ENCODE measurements around the gene ARHGEF10L.

Gene ARHGEF10L

GRCh38 chr1:17662296-17662695 is 122.8 kb downstream of the ARHGEF10L start:
- DNase-seq (ENCODE audit: low spot score), result no peak
- TF ChIP-seq, protein P1, sequence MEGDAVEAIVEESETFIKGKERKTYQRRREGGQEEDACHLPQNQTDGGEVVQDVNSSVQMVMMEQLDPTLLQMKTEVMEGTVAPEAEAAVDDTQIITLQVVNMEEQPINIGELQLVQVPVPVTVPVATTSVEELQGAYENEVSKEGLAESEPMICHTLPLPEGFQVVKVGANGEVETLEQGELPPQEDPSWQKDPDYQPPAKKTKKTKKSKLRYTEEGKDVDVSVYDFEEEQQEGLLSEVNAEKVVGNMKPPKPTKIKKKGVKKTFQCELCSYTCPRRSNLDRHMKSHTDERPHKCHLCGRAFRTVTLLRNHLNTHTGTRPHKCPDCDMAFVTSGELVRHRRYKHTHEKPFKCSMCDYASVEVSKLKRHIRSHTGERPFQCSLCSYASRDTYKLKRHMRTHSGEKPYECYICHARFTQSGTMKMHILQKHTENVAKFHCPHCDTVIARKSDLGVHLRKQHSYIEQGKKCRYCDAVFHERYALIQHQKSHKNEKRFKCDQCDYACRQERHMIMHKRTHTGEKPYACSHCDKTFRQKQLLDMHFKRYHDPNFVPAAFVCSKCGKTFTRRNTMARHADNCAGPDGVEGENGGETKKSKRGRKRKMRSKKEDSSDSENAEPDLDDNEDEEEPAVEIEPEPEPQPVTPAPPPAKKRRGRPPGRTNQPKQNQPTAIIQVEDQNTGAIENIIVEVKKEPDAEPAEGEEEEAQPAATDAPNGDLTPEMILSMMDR (IDR thresholded peaks at IDR 0.05; ENCODE audit: extremely low read depth, missing control alignments), result no peak

- TF ChIP-seq, protein P1 (IDR thresholded peaks at IDR 0.05; ENCODE audit: extremely low read depth, missing control alignments), result no peak
- DNase-seq (ENCODE audit: low spot score), result no peak
Observed at GRCh38 chr1:17662786-17663185, 123.3 kb downstream of the ARHGEF10L start.

- TF ChIP-seq, protein P1 (IDR thresholded peaks at IDR 0.05; ENCODE audit: extremely low read depth, missing control alignments), result no peak
- no peak for DNase-seq (ENCODE audit: low spot score)
Observed at GRCh38 chr1:17663646-17664045, 124.1 kb downstream of the ARHGEF10L start.

- no peak for DNase-seq (ENCODE audit: low spot score)
- TF ChIP-seq, protein P1 (IDR thresholded peaks at IDR 0.05; ENCODE audit: extremely low read depth, missing control alignments), result no peak
Observed at GRCh38 chr1:17664322-17664721, 124.8 kb downstream of the ARHGEF10L start.

DNA sequence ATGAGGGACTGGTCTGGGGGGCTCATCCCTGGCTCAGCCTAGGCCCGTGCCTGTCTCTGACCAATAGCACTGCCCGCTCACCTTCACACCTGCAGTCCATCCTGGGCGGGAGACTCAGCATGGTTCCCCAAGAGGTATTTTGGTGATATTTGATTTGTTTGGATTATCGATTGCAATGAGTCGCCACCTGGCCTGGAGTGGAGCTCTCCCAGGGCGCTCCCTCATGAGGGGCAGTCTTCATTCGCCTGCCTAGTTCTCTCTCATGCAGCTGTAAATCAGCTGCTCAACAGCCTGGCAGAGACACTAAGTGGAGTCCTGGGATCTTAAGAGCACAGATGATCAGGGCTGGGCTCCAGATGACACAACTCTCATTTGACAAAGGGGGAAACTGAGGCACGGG is 125.6 kb downstream of the ARHGEF10L start:
- DNase-seq (ENCODE audit: low spot score), result no peak
- TF ChIP-seq, protein P1 (IDR thresholded peaks at IDR 0.05; ENCODE audit: extremely low read depth, missing control alignments), result no peak

DNA sequence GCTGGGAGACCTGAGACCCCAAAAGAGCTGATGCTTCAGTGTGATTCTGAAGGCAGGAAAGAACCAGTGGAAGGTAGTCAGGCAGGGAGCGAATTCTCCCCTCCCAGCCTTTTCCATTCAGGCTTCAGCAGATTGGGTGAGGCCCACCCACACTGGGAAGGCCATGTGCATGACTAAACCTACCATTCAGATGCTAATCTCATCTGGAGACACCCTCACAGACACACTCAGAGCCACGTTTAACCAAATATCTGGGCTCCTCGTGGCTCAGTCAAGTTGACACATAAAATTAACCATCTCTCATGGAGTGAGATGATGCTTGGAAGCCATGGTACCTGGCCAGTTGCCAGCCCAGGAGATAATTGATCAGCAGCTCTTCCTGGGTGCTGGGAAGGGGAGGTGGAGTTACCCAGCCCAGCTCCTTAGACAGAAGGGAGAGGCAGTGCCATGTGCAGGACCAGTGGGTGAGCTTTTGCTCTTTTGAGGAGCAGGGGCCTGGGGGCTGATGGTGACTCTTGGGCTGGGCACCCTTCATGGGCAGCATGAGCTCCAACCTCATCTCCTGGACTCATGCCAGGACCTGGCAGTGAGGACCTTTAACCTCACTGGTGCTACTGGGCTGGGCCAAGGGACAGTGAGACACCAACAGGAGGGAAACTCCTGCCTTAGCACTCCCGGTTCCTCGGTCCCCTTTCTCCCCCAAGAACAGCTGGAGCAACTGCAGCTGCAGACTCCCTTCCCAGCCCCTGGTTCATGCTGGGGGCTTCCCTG is 126.6 kb downstream of the ARHGEF10L start:
- TF ChIP-seq, protein P1 (IDR thresholded peaks at IDR 0.05; ENCODE audit: extremely low read depth, missing control alignments), result no peak
- DNase-seq (ENCODE audit: low spot score), result no peak

DNA sequence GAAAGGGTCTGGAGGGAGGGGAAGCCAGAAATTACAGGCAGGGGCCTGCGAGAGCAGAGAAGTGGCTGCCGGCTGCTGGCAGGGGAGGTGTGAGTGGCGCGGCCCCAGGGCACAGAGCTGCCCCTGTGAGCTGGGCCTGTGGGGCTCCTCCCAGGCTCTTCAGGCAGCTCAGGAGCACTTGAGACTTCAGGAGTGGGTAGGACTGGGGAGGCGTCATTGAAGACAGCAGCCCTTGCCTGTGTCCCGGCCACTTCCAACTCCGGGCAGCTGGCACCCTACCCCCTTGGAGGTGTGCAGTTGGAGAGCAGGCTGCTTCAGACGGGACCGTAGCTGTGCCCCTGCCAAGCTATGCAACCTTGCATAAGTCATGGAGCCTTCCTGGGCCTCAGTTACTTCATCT is 128.1 kb downstream of the ARHGEF10L start:
- no peak for DNase-seq (ENCODE audit: low spot score)
- TF ChIP-seq, protein P1 (IDR thresholded peaks at IDR 0.05; ENCODE audit: extremely low read depth, missing control alignments), result no peak

Measured in GM20000 (cell line).